HEK293 (cell line): ENCODE measurements around the gene MYRIP.

Experiments used
- CTCF ChIP-seq: fragments of 450-650 bp; formaldehyde crosslinking; IDR thresholded peaks from 2 replicates; pipeline ENCODE4 v1.5.1; 2016; ENCODE audit warnings: missing biosample characterization, missing genetic modification characterization
- HOXA7 ChIP-seq: sonication (generic); formaldehyde crosslinking; IDR thresholded peaks from 2 replicates; pipeline ENCODE4 v1.8.1; 2022; ENCODE audit warnings: missing genetic modification reagents, borderline replicate concordance
- ZBTB11 ChIP-seq: fragments of 450-650 bp; formaldehyde crosslinking; conservative IDR thresholded peaks from 2 replicates; pipeline ENCODE4 v1.5.1; 2016; ENCODE audit warnings: low read depth, missing biosample characterization, missing genetic modification characterization
- ZNF398 ChIP-seq: fragments of 450-650 bp; formaldehyde crosslinking; IDR thresholded peaks from 2 replicates; pipeline ENCODE4 v1.5.1; 2017; ENCODE audit warnings: missing biosample characterization, missing genetic modification characterization
- ZNF513 ChIP-seq: fragments of 450-650 bp; IDR thresholded peaks from 2 replicates; pipeline ENCODE4 v1.5.1; 2018; ENCODE audit warnings: missing biosample characterization, missing genetic modification characterization

- TF ChIP-seq ZBTB11 (no peak), CTCF (no peak), ZNF398 (tag by site-specific recombination) (no peak), HOXA7 (CRISPR knock-in tag) (no peak), ZNF513 (tag by site-specific recombination) (no peak)
These were observed 404.1 kb downstream of the MYRIP start for GRCh38 chr3:40213556-40213955.
